ENCODE data around the gene SLC10A3. TPM values are rescaled to one million over a fixed set of nuclear protein-coding genes. Genes with fewer than 3 reads are reported as not detected.
"Not testable (repeated sequence)": the region's sequence is repeated elsewhere in the genome, so short reads cannot be mapped to it uniquely, and the experiment has no call there.

Gene SLC10A3
- total and polyA plus RNA-seq, 2 donors from 2014 or later, result 19.0 to 27.3 TPM

- Histone ChIP-seq H3K9me3 (ENCODE audit: control insufficient read depth in 2 of 3, insufficient read depth in 1 of 3, low read length in 3 of 3) (no peaks in the 10 kb centered on the region), H3K4me3 (ENCODE audit: low read length in 3 of 3) (no peak overlapping the region), H3K27me3 (ENCODE audit: control insufficient read depth, insufficient read depth, low read length) (no peaks in the 10 kb centered on the region), H3K27ac (ENCODE audit: low read depth in 2 of 2, low read length in 2 of 2) (no peak overlapping the region), H3K36me3 (ENCODE audit: control insufficient read depth in 2 of 3, insufficient read depth in 3 of 3, low read length in 3 of 3) (no peaks in the 10 kb centered on the region), H3K9ac (ENCODE audit: low read length in 3 of 3) (no peak overlapping the region), H3K4me1 (ENCODE audit: control insufficient read depth in 2 of 3, insufficient read depth in 2 of 3, low read depth in 1 of 3, low read length in 3 of 3) (no peaks in the 10 kb centered on the region)
- DNase-seq, result no peak
- no peak for FAIRE-seq
- TF ChIP-seq CTCF (IDR thresholded peaks at IDR 0.05; ENCODE audit: borderline replicate concordance, extremely low read depth, insufficient read depth), result no peak
- intact Hi-C loops (cut with DNase I), result no loop called here
Measured at GRCh38 chrX:154502098-154502497, 11.7 kb upstream of the SLC10A3 start.

GRCh38 chrX:154501423-154501822 lies 11.0 kb upstream of the SLC10A3 start:
- DNase-seq; H3K9ac ChIP-seq (ENCODE audit: low read length in 3 of 3); H3K4me3 ChIP-seq (ENCODE audit: low read length in 3 of 3); H3K4me1 ChIP-seq (ENCODE audit: control insufficient read depth in 2 of 3, insufficient read depth in 2 of 3, low read depth in 1 of 3, low read length in 3 of 3); H3K9me3 ChIP-seq (ENCODE audit: control insufficient read depth in 2 of 3, insufficient read depth in 1 of 3, low read length in 3 of 3); FAIRE-seq; intact Hi-C loops (cut with DNase I); H3K27ac ChIP-seq (ENCODE audit: low read depth in 2 of 2, low read length in 2 of 2); H3K27me3 ChIP-seq (ENCODE audit: control insufficient read depth, insufficient read depth, low read length); H3K36me3 ChIP-seq (ENCODE audit: control insufficient read depth in 2 of 3, insufficient read depth in 3 of 3, low read length in 3 of 3): not testable (repeated sequence)

GRCh38 chrX:154496591-154497137 lies 6.2 kb upstream of the SLC10A3 start:
- H3K27ac ChIP-seq (ENCODE audit: low read depth in 2 of 2, low read length in 2 of 2); H3K9ac ChIP-seq (ENCODE audit: low read length in 3 of 3); H3K4me3 ChIP-seq (ENCODE audit: low read length in 3 of 3); FAIRE-seq; H3K9me3 ChIP-seq (ENCODE audit: control insufficient read depth in 2 of 3, insufficient read depth in 1 of 3, low read length in 3 of 3); H3K36me3 ChIP-seq (ENCODE audit: control insufficient read depth in 2 of 3, insufficient read depth in 3 of 3, low read length in 3 of 3); H3K27me3 ChIP-seq (ENCODE audit: control insufficient read depth, insufficient read depth, low read length); H3K4me1 ChIP-seq (ENCODE audit: control insufficient read depth in 2 of 3, insufficient read depth in 2 of 3, low read depth in 1 of 3, low read length in 3 of 3); intact Hi-C loops (cut with DNase I); DNase-seq: not testable (repeated sequence)

GRCh38 chrX:154495472-154495922 lies 5.1 kb upstream of the SLC10A3 start:
- no peak for TF ChIP-seq CTCF (IDR thresholded peaks at IDR 0.05; ENCODE audit: borderline replicate concordance, extremely low read depth, insufficient read depth)
- H3K27ac ChIP-seq (ENCODE audit: low read depth in 2 of 2, low read length in 2 of 2), result no peak overlapping the region
- no peak overlapping the region for H3K9ac ChIP-seq (ENCODE audit: low read length in 3 of 3)
- DNase-seq (no peak), FAIRE-seq (no peak)
- H3K4me1 ChIP-seq (ENCODE audit: control insufficient read depth in 2 of 3, insufficient read depth in 2 of 3, low read depth in 1 of 3, low read length in 3 of 3), result no peaks in the 10 kb centered on the region
- no peak overlapping the region for H3K4me3 ChIP-seq (ENCODE audit: low read length in 3 of 3)
- intact Hi-C loops (cut with DNase I), result no loop called here
- no peaks in the 10 kb centered on the region for H3K27me3 ChIP-seq (ENCODE audit: control insufficient read depth, insufficient read depth, low read length)
- no peaks in the 10 kb centered on the region for H3K9me3 ChIP-seq (ENCODE audit: control insufficient read depth in 2 of 3, insufficient read depth in 1 of 3, low read length in 3 of 3)
- H3K36me3 ChIP-seq (ENCODE audit: control insufficient read depth in 2 of 3, insufficient read depth in 3 of 3, low read length in 3 of 3), result no peaks in the 10 kb centered on the region
